PC-9 (cell line): Measurements from ENCODE around the gene AKNAD1.

Source experiments
- CTCF ChIP-seq: fragments of 200-600 bp; sonication (generic); conservative IDR thresholded peaks from 2 replicates; pipeline ENCODE4 v1.6.1; 2017; ENCODE audit warnings: mixed run types, antibody characterized with exemption, mild to moderate bottlenecking, moderate library complexity
- EZH2 ChIP-seq: fragments of 200-600 bp; sonication (generic); IDR thresholded peaks from 2 replicates; pipeline ENCODE4 v1.8.0; 2017; ENCODE audit warnings: antibody characterized with exemption, low read depth

DNA sequence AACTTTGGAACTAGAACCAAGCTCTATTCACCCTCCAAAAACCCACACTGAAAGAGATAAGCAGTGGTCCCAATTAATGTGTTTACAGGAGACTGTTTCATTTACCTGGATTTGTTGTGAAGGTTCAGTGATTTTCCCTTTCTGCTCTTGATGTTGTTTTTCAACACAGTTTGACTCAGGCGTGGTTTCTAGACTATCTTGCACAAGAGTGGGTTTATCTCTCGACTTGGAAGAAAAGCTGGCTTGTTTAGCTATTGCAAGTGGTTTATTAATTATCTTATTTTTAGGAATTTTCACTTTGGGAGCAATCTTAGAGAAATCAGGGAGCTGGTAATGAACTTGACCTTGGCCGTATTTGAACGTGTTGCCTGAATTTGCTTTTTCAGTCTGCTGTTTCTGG, 5.3 kb downstream of the AKNAD1 start:
- TF ChIP-seq CTCF = no peak
- no peak for TF ChIP-seq EZH2
